OCI-LY1 (cell line): ENCODE data around the gene LPO.

Source experiments
- H2AFZ ChIP-seq: fragments of 200-600 bp; sonication (generic), shearing (Covaris generic); 2 replicates; pipeline ENCODE4 v1.6.0; 2014; ENCODE audit warnings: antibody characterized with exemption, mild to moderate bottlenecking, low read length
- H3F3A ChIP-seq: fragments of 200-600 bp; sonication (generic), shearing (Covaris generic); 2 replicates; pipeline ENCODE4 v1.6.0; 2014; ENCODE audit warnings: mild to moderate bottlenecking, antibody characterized with exemption, low read length, moderate library complexity; ENCODE audit not compliant: insufficient read depth
- H3K27ac ChIP-seq: fragments of 200-600 bp; sonication (generic); 2 replicates; pipeline ENCODE4 v1.5.1; 2014; ENCODE audit warnings: low read length, mixed run types, mild to moderate bottlenecking, low read depth; ENCODE audit not compliant: poor library complexity, severe bottlenecking
- H3K27me3 ChIP-seq: fragments of 200-600 bp; sonication (generic); 2 replicates; pipeline ENCODE4 v1.6.0; 2014; ENCODE audit warnings: antibody characterized with exemption, mild to moderate bottlenecking, low read length, moderate library complexity; ENCODE audit not compliant: insufficient read depth
- H3K36me3 ChIP-seq: fragments of 200-600 bp; sonication (generic); 2 replicates; pipeline ENCODE4 v1.6.1; 2014; ENCODE audit warnings: mild to moderate bottlenecking, antibody characterized with exemption, low read length, moderate library complexity, mixed read lengths; ENCODE audit not compliant: insufficient read depth
- H3K4me1 ChIP-seq: fragments of 200-600 bp; sonication (generic); 2 replicates; pipeline ENCODE4 v1.5.1; 2014; ENCODE audit warnings: mild to moderate bottlenecking, low read length, moderate library complexity; ENCODE audit not compliant: insufficient read depth, severe bottlenecking
- H3K4me2 ChIP-seq: fragments of 200-600 bp; sonication (generic), shearing (Covaris generic); 2 replicates; pipeline ENCODE4 v1.6.1; 2014; ENCODE audit warnings: low read length
- H3K4me3 ChIP-seq: fragments of 200-600 bp; sonication (generic); 2 replicates; pipeline ENCODE4 v1.5.1; 2014; ENCODE audit warnings: low read length, low read depth, mild to moderate bottlenecking, mixed read lengths; ENCODE audit not compliant: poor library complexity, severe bottlenecking
- H3K79me2 ChIP-seq: fragments of 200-600 bp; shearing (Covaris generic); 2 replicates; pipeline ENCODE4 v1.6.1; 2016; ENCODE audit warnings: mixed run types, low read length, mixed read lengths; ENCODE audit not compliant: insufficient read depth
- H3K9ac ChIP-seq: fragments of 200-600 bp; sonication (generic), shearing (Covaris generic); 2 replicates; pipeline ENCODE4 v1.6.1; 2014; ENCODE audit warnings: mild to moderate bottlenecking, low read length, mixed read lengths
- H3K9me2 ChIP-seq: fragments of 200-600 bp; sonication (generic), shearing (Covaris generic); 2 replicates; pipeline ENCODE4 v1.6.1; 2014; ENCODE audit warnings: low read depth, mild to moderate bottlenecking, low read length, mixed read lengths
- H3K9me3 ChIP-seq: fragments of 200-600 bp; shearing (Covaris generic); 2 replicates; pipeline ENCODE4 v1.6.1; 2014; ENCODE audit warnings: low read length, mixed read lengths
- H4K20me1 ChIP-seq: fragments of 200-600 bp; sonication (generic), shearing (Covaris generic); 2 replicates; pipeline ENCODE4 v1.6.0; 2016; ENCODE audit warnings: mild to moderate bottlenecking, low read length; ENCODE audit not compliant: insufficient read depth
- CTCF ChIP-seq: fragments of 200-600 bp; sonication (generic), shearing (Covaris generic); IDR thresholded peaks from 2 replicates; pipeline ENCODE4 v1.5.1; 2017; ENCODE audit warnings: mild to moderate bottlenecking, antibody characterized with exemption, low read length, moderate library complexity, mixed read lengths
- EZH2 ChIP-seq: fragments of 200-600 bp; sonication (generic), shearing (Covaris generic); IDR thresholded peaks from 2 replicates; pipeline ENCODE4 v1.8.0; 2017; ENCODE audit warnings: borderline replicate concordance, mixed run types, mild to moderate bottlenecking, antibody characterized with exemption, low read length, moderate library complexity, mixed read lengths

Gene LPO

GRCh38 chr17:58192612-58193011, 45.8 kb upstream of the LPO start, which contains the start of gene EPX:
Gene EPX, plus strand, starts transcription at chr17:58192726. Its CDS starts 121 bp downstream, at chr17:58192847.
- H3K27me3 ChIP-seq, result peaks cover 10% of the 10 kb centered on the region; the same call in 1 of the 2 replicates
- no peak within 1 kb of the TSS for H3K4me3 ChIP-seq
- no peaks in the 10 kb centered on the region for H3K36me3 ChIP-seq
- no peaks in the 10 kb centered on the region for H3K4me1 ChIP-seq
- H3K79me2 ChIP-seq, result no peaks in the 10 kb centered on the region
- H4K20me1 ChIP-seq, result no peaks in the 10 kb centered on the region
- H3F3A ChIP-seq, result no peaks in the 10 kb centered on the region
- no peak within 1 kb of the TSS for H3K4me2 ChIP-seq
- H2AFZ ChIP-seq, result no peak within 1 kb of the TSS
- no peak within 1 kb of the TSS for H3K9ac ChIP-seq
- H3K27ac ChIP-seq, result no peak within 1 kb of the TSS
- no peaks in the 10 kb centered on the region for H3K9me3 ChIP-seq
- no peak for TF ChIP-seq EZH2
- no peak for TF ChIP-seq CTCF
- no peaks in the 10 kb centered on the region for H3K9me2 ChIP-seq

- no peak overlapping the region for H2AFZ ChIP-seq
- H3K27ac ChIP-seq, result no peak overlapping the region
- peaks cover 10% of the 10 kb centered on the region for H3K27me3 ChIP-seq
- no peaks in the 10 kb centered on the region for H3K79me2 ChIP-seq
- H3K36me3 ChIP-seq, result no peaks in the 10 kb centered on the region
- H4K20me1 ChIP-seq, result no peaks in the 10 kb centered on the region
- H3F3A ChIP-seq, result no peaks in the 10 kb centered on the region
- H3K4me1 ChIP-seq, result no peaks in the 10 kb centered on the region
- H3K4me2 ChIP-seq, result no peak overlapping the region
- H3K9me3 ChIP-seq, result no peaks in the 10 kb centered on the region
- peak; percentile 30; the same call in 1 of the 2 replicates for TF ChIP-seq CTCF
- no peak for TF ChIP-seq EZH2
- H3K9ac ChIP-seq, result no peak overlapping the region
- no peak overlapping the region for H3K4me3 ChIP-seq
- H3K9me2 ChIP-seq, result no peaks in the 10 kb centered on the region
Measured at GRCh38 chr17:58193641-58194255, 44.6 kb upstream of the LPO start.

GRCh38 chr17:58195518-58196123, 42.8 kb upstream of the LPO start:
- no peak overlapping the region for H3K27ac ChIP-seq
- no peaks in the 10 kb centered on the region for H3K4me1 ChIP-seq
- H3K36me3 ChIP-seq, result no peaks in the 10 kb centered on the region
- H3F3A ChIP-seq, result no peaks in the 10 kb centered on the region
- H2AFZ ChIP-seq, result no peak overlapping the region
- TF ChIP-seq CTCF, result no peak
- no peak for TF ChIP-seq EZH2
- H3K27me3 ChIP-seq, result peaks cover 5% of the 10 kb centered on the region; the same call in 1 of the 2 replicates
- no peaks in the 10 kb centered on the region for H3K9me2 ChIP-seq
- no peak overlapping the region for H3K9ac ChIP-seq
- no peaks in the 10 kb centered on the region for H4K20me1 ChIP-seq
- H3K4me2 ChIP-seq, result no peak overlapping the region
- H3K79me2 ChIP-seq, result no peaks in the 10 kb centered on the region
- no peaks in the 10 kb centered on the region for H3K9me3 ChIP-seq
- no peak overlapping the region for H3K4me3 ChIP-seq
